Small intestine (tissue), 7 donors: ENCODE measurements around the gene LARGE1. TPM values are rescaled to one million over a fixed set of nuclear protein-coding genes. Genes with fewer than 3 reads are reported as not detected.
A peak's percentile ranks its signal among the peaks of the same experiment; 100 is the strongest.

ENCODE experiments used
- DNase-seq, 2 donors: peaks; one replicate each; pipeline versions ENCODE4 v3.0.0 to v3.0.0-alpha.2; 2013
- FAIRE-seq: peaks from 2 replicates; lab custom pipeline; 2012; peaks lifted over from hg19 to GRCh38; lab: Jason Lieb, UNC
- H3K27ac ChIP-seq, 3 donors: one replicate each; pipeline ENCODE4 v1.5.1; 2013; ENCODE audit warnings: low read length in 2 of 3, mild to moderate bottlenecking in 2 of 3, control low read depth in 1 of 3, inconsistent platforms in 1 of 3, low read depth in 1 of 3, moderate library complexity in 1 of 3
- H3K27me3 ChIP-seq, 3 donors: one replicate each; pipeline ENCODE4 v1.6.1; 2013; ENCODE audit warnings: low read length in 3 of 3, inconsistent platforms in 1 of 3; ENCODE audit not compliant: control insufficient read depth in 3 of 3, insufficient read depth in 3 of 3
- H3K36me3 ChIP-seq, 3 donors: one replicate each; pipeline ENCODE4 v1.6.1; 2013; ENCODE audit warnings: low read length in 3 of 3, inconsistent platforms in 1 of 3, low read depth in 1 of 3, mild to moderate bottlenecking in 1 of 3, moderate library complexity in 1 of 3; ENCODE audit not compliant: control insufficient read depth in 3 of 3, insufficient read depth in 2 of 3
- H3K4me1 ChIP-seq, 3 donors: one replicate each; pipeline ENCODE4 v1.6.1; 2013; ENCODE audit warnings: low read length in 2 of 3, inconsistent platforms in 1 of 3, low read depth in 1 of 3, mild to moderate bottlenecking in 1 of 3, moderate library complexity in 1 of 3; ENCODE audit not compliant: control insufficient read depth in 3 of 3, insufficient read depth in 2 of 3
- H3K4me3 ChIP-seq, 3 donors: one replicate each; pipeline ENCODE4 v1.5.1; 2013; ENCODE audit warnings: low read length in 3 of 3, control low read depth in 1 of 3, inconsistent platforms in 1 of 3, low read depth in 1 of 3, mild to moderate bottlenecking in 1 of 3, moderate library complexity in 1 of 3
- H3K9me3 ChIP-seq, 2 donors: one replicate each; pipeline ENCODE4 v1.6.1; 2013; ENCODE audit warnings: low read depth in 1 of 2, low read length in 1 of 2; ENCODE audit not compliant: control insufficient read depth in 2 of 2, insufficient read depth in 1 of 2
- WGBS, 3 donors: extraction: QIAGEN DNeasy Blood & Tissue Kit; methylation state at CpG; one replicate each; pipeline ENCODE4 v1.1.7; 2013; 5-methylcytosine and 5-hydroxymethylcytosine counted together
- polyA plus RNA-seq, 4 donors: library from polyadenylated mRNA; stranded (reverse) in 3 of 4; unstranded in 1 of 4; fragments of 200-250 nt in 3 of 4; fragments of 120-200 nt in 1 of 4; gene quantifications; one replicate each; pipeline versions ENCODE4 v1.2.1 to v1.2.3, GENCODE V29; 2013
- donor health status: healthy with polysubstance abuse.
- donor health status: control.
- donor health status: control.
- donor health status: Bipolar disorder and iron deficiency.
- donor health status: healthy.

Gene LARGE1
- polyA plus RNA-seq, 4 donors = 5.1 to 18.8 (median 8.0) TPM

GRCh38 chr22:33639588-33640254, 280.6 kb downstream of the LARGE1 start:
- no peak overlapping the region for H3K27ac ChIP-seq
- peaks cover 0 to 9% of the 10 kb centered on the region in 2 donors for H3K9me3 ChIP-seq
- 87 to 89% (median 87%) methylated on average over 10 of the region's 10 CpGs for WGBS, 3 donors
- no peaks in the 10 kb centered on the region for H3K27me3 ChIP-seq
- H3K36me3 ChIP-seq = peaks cover 0 to 2% (median 0%) of the 10 kb centered on the region in 3 donors
- H3K4me1 ChIP-seq = no peaks in the 10 kb centered on the region
- no peak overlapping the region for H3K4me3 ChIP-seq
- DNase-seq (no peak), FAIRE-seq (no peak)

- FAIRE-seq (no peak), DNase-seq (no peak)
- peaks cover 0 to 2% (median 0%) of the 10 kb centered on the region in 3 donors for H3K36me3 ChIP-seq
- no peaks in the 10 kb centered on the region for H3K4me1 ChIP-seq
- H3K27ac ChIP-seq = no peak overlapping the region
- peaks cover 0 to 9% of the 10 kb centered on the region in 2 donors for H3K9me3 ChIP-seq
- no peaks in the 10 kb centered on the region for H3K27me3 ChIP-seq
- WGBS, 3 donors = 48 to 83% (median 70%) methylated on average over 2 of the region's 2 CpGs
- H3K4me3 ChIP-seq = no peak overlapping the region
Measured at GRCh38 chr22:33635766-33636165, 284.5 kb downstream of the LARGE1 start.

DNA sequence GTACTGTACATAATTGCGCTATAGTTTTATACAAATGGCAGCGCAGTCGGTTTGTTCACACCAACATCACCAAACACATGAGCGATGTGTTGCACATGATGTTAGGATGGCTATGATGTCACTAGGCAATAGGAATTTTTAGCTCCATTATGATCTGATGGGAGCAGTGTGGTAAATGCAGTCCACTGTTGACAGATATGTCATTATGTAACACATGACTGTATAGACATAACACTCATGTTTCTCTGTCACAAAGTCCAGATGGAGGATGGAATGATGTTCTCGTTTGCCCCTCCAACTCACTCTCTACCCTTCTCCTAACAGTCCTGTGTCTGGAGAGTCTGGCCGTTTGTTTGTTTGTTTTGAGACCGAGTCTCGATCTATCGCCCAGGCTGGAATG, 288.5 kb downstream of the LARGE1 start:
- FAIRE-seq (no peak), DNase-seq (no peak)
- 85 to 98% (median 91%) methylated on average over 9 of the region's 9 CpGs for WGBS, 3 donors
- Histone ChIP-seq H3K27me3 (no peaks in the 10 kb centered on the region), H3K9me3 (peaks cover 0 to 2% of the 10 kb centered on the region in 2 donors), H3K36me3 (no peaks in the 10 kb centered on the region), H3K27ac (no peak overlapping the region), H3K4me1 (no peaks in the 10 kb centered on the region), H3K4me3 (no peak overlapping the region)

DNA sequence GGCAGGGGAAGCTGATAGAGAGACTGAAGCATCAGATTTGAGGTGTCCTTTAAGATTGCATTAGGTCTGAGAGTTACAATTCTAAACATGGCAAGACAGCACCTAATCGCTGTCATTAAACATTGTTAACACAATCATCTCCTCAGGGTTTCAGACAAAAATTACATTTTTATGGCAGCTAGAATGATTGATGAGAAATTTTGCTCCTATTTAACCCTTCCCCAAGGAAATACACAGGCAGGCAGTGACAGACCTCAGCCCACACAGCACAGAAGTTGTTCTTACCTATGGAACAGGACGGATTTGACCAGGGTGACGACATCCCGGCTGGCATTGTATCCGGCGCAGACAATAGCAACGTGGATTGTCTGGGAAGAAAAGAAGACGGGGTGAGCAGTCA, 294.3 kb downstream of the LARGE1 start:
- Histone ChIP-seq H3K36me3 (no peaks in the 10 kb centered on the region), H3K9me3 (no peaks in the 10 kb centered on the region), H3K27me3 (no peaks in the 10 kb centered on the region), H3K27ac (no peak overlapping the region), H3K4me3 (no peak overlapping the region), H3K4me1 (no peaks in the 10 kb centered on the region)
- 85 to 92% (median 88%) methylated on average over 8 of the region's 8 CpGs for WGBS, 3 donors
- DNase-seq (no peak), FAIRE-seq (no peak)

GRCh38 chr22:33620085-33620484, 300.2 kb downstream of the LARGE1 start:
- H3K27ac ChIP-seq = no peak overlapping the region
- peaks cover 0 to 5% of the 10 kb centered on the region in 2 donors for H3K9me3 ChIP-seq
- no peak overlapping the region for H3K4me3 ChIP-seq
- H3K36me3 ChIP-seq = no peaks in the 10 kb centered on the region
- no peaks in the 10 kb centered on the region for H3K4me1 ChIP-seq
- H3K27me3 ChIP-seq = no peaks in the 10 kb centered on the region
- 79 to 91% (median 85%) methylated on average over 4 of the region's 4 CpGs for WGBS, 3 donors
- no peak for FAIRE-seq
- no peak for DNase-seq

DNA sequence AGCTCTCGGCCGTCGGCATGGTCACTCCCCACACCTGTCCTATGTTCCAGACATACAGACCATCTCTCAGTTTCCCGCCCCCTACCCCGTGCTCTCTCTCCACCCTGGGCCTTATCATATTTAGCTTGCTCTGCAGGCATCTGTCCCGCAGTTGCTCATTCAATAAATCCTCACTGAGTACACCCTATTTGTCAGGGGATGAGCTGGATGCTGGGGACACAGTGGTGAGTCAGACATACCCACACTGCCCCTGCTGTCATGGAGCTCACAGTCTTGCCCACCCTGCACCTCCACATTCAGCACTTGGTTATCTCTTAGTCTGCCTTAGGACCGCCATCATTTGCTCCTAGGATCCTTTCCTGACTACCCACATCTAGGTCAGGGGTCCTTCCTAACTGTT, 313.8 kb downstream of the LARGE1 start:
- Histone ChIP-seq H3K4me3 (no peak overlapping the region), H3K27ac (no peak overlapping the region), H3K36me3 (peaks cover 0 to 4% (median 0%) of the 10 kb centered on the region in 3 donors), H3K27me3 (no peaks in the 10 kb centered on the region), H3K4me1 (no peaks in the 10 kb centered on the region), H3K9me3 (peaks cover 0 to 8% of the 10 kb centered on the region in 2 donors)
- FAIRE-seq = no peak
- 95 to 97% (median 96%) methylated on average over 7 of the region's 7 CpGs for WGBS, 3 donors
- DNase-seq = no peak

DNA sequence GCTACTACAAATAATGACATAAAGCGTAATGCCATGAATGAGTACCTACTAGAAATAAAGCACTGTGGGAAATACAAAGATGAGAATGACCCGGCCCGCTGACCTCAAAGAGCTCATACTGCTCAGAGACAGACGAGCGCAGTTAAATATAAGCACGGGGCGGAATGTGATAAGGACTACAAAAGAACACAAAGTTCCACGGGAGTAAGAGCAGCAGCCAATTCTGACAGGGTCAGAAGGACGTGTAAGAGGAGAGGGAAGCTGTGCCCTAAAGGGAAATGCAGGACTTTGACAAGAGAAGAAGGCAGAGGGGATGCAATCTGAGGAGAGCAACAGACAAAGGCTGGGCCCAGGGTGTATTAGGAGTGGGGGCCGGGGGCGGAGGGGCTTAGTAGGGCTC, 314.6 kb downstream of the LARGE1 start:
- H3K4me3 ChIP-seq = no peak overlapping the region
- H3K9me3 ChIP-seq = peaks cover 0 to 2% of the 10 kb centered on the region in 2 donors
- H3K36me3 ChIP-seq = peaks cover 0 to 3% (median 0%) of the 10 kb centered on the region in 3 donors
- DNase-seq (peak in 1 of 2 donors; percentile 6), FAIRE-seq (no peak)
- 77% methylated on average over 11 of the region's 11 CpGs for WGBS, 3 donors
- H3K27me3 ChIP-seq = no peaks in the 10 kb centered on the region
- H3K4me1 ChIP-seq = no peaks in the 10 kb centered on the region
- no peak overlapping the region for H3K27ac ChIP-seq

GRCh38 chr22:33605221-33605620, 315.1 kb downstream of the LARGE1 start:
- no peak overlapping the region for H3K27ac ChIP-seq
- H3K4me1 ChIP-seq = no peaks in the 10 kb centered on the region
- H3K4me3 ChIP-seq = no peak overlapping the region
- FAIRE-seq (no peak), DNase-seq (no peak)
- WGBS, 3 donors = 92 to 98% (median 96%) methylated on average over 6 of the region's 6 CpGs
- H3K36me3 ChIP-seq = peaks cover 0 to 5% (median 0%) of the 10 kb centered on the region in 3 donors
- H3K27me3 ChIP-seq = no peaks in the 10 kb centered on the region
- H3K9me3 ChIP-seq = no peaks in the 10 kb centered on the region

- H3K27ac ChIP-seq = no peak overlapping the region
- H3K9me3 ChIP-seq = no peaks in the 10 kb centered on the region
- 89 to 93% (median 91%) methylated on average over 2 of the region's 2 CpGs for WGBS, 3 donors
- FAIRE-seq (no peak), DNase-seq (no peak)
- no peak overlapping the region for H3K4me3 ChIP-seq
- H3K27me3 ChIP-seq = no peaks in the 10 kb centered on the region
- peaks cover 0 to 5% (median 0%) of the 10 kb centered on the region in 3 donors for H3K36me3 ChIP-seq
- no peaks in the 10 kb centered on the region for H3K4me1 ChIP-seq
Measured at GRCh38 chr22:33601062-33601461, 319.2 kb downstream of the LARGE1 start.
